ENCODE data around the gene MCM10.

DNA sequence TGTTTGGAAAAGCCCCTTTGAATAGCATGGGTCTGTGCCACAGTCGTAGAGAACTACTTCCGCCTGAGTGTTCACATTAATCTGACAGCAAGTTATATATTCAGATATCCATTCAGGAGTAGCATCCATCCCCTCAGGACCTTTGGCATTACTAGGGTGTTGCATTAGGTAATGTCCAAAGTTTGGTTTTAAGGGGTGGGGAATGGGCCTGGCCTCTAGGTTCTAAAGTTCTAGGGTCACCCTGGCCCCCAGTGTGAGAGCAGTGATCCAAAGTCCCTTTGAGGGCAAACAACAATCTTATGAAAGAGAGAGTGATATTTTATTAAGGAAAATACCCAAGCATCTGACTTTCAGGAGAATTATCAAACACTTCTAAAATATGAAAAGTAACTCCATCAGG lies 12.3 kb downstream of the MCM10 start:
- TF ChIP-seq CTCF (IDR thresholded peaks at IDR 0.05): no peak
- TF ChIP-seq, protein P1, sequence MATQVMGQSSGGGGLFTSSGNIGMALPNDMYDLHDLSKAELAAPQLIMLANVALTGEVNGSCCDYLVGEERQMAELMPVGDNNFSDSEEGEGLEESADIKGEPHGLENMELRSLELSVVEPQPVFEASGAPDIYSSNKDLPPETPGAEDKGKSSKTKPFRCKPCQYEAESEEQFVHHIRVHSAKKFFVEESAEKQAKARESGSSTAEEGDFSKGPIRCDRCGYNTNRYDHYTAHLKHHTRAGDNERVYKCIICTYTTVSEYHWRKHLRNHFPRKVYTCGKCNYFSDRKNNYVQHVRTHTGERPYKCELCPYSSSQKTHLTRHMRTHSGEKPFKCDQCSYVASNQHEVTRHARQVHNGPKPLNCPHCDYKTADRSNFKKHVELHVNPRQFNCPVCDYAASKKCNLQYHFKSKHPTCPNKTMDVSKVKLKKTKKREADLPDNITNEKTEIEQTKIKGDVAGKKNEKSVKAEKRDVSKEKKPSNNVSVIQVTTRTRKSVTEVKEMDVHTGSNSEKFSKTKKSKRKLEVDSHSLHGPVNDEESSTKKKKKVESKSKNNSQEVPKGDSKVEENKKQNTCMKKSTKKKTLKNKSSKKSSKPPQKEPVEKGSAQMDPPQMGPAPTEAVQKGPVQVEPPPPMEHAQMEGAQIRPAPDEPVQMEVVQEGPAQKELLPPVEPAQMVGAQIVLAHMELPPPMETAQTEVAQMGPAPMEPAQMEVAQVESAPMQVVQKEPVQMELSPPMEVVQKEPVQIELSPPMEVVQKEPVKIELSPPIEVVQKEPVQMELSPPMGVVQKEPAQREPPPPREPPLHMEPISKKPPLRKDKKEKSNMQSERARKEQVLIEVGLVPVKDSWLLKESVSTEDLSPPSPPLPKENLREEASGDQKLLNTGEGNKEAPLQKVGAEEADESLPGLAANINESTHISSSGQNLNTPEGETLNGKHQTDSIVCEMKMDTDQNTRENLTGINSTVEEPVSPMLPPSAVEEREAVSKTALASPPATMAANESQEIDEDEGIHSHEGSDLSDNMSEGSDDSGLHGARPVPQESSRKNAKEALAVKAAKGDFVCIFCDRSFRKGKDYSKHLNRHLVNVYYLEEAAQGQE (IDR thresholded peaks at IDR 0.05; ENCODE audit: insufficient read depth in 1 of 2, low read depth in 2 of 2, low read length in 1 of 2): no peak
- no peak for TF ChIP-seq POLR2AphosphoS5 (IDR thresholded peaks at IDR 0.05; ENCODE audit: low read depth, low read length)
- TF ChIP-seq TCF7L2 (IDR thresholded peaks at IDR 0.05; ENCODE audit: low read depth, low read length): no peak

Data from Panc1 (cell line).